Measurements from ENCODE around the gene HSPB1.

HSPB1 gene

DNA sequence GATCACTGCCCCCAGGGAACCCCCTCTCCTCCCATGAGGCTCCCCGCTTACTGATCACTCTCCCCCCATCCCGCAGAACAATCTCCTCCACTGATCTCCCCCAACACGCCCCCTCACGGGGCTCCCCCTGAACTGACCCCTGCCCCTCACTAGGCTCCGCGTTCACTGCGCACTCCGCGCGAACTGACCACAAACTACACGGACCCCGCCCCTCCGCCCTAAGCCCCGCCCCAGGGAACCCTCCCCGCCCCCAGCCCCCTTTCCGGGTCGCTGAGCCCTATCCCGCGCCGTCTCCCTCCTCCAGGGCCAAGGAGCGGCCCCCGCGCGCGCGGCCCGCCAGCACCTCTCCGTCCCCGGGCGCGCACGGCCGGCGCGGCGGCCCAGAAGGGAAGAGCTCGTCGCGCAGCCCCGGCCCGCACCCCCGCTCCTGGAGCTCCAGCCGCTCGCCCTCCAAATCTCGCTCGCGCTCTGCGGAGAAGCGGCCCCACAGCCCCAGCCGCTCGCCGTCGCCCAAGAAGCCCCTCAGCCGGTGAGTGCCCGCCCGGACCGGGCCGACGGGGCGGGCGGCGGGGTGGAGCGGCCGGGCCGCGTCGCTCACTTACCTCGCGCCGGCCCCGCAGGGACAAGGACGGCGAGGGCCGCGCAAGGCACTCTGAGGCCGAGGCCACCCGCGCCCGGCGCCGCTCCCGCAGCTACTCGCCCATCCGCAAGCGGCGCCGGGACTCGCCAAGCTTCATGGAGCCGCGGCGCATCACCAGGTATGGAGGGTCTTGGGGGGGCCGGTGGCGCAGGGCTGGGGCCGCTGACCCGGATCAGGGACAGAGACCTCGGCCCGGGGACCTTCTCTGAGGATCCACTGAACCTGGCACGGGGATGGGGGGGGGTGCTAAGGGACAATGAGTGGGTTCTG is 19.9 kb upstream of the HSPB1 start:
- H3K9me3 ChIP-seq (ENCODE audit: control insufficient read depth, insufficient read depth, low read depth, low read length) = no peaks in the 10 kb centered on the region
- TF ChIP-seq KLF8 (tag by site-specific recombination; IDR thresholded peaks at IDR 0.05) = peak; percentile 56; the same call in 1 of the 2 replicates
- TF ChIP-seq SP3 (tag by site-specific recombination; IDR thresholded peaks at IDR 0.05) = no peak
- H3K36me3 ChIP-seq (ENCODE audit: control insufficient read depth in 2 of 2, insufficient read depth in 1 of 2, low read length in 2 of 2) = no peaks in the 10 kb centered on the region
- no peak overlapping the region for H3K27ac ChIP-seq (ENCODE audit: extremely low read depth, low read depth, low read length)
- POLR2A ChIA-PET = interaction anchor here (0.6 to 1.9 kb wide), 5 partner anchors 9 to 149 kb away, joined by 3 to 7 read pairs (median 4); no protein-coding TSS in a partner anchor
- CTCF ChIA-PET = interaction anchor here (1.8 to 2.3 kb wide), 2 partner anchors 8 to 31 kb away, joined by 7 to 15 read pairs; no protein-coding TSS in a partner anchor
- H3K4me3 ChIP-seq (ENCODE audit: low read depth, low read length) = no peak overlapping the region; the same call in 1 of the 2 replicates
- no peaks in the 10 kb centered on the region for H3K4me1 ChIP-seq (ENCODE audit: control insufficient read depth, insufficient read depth, low read length)

DNA sequence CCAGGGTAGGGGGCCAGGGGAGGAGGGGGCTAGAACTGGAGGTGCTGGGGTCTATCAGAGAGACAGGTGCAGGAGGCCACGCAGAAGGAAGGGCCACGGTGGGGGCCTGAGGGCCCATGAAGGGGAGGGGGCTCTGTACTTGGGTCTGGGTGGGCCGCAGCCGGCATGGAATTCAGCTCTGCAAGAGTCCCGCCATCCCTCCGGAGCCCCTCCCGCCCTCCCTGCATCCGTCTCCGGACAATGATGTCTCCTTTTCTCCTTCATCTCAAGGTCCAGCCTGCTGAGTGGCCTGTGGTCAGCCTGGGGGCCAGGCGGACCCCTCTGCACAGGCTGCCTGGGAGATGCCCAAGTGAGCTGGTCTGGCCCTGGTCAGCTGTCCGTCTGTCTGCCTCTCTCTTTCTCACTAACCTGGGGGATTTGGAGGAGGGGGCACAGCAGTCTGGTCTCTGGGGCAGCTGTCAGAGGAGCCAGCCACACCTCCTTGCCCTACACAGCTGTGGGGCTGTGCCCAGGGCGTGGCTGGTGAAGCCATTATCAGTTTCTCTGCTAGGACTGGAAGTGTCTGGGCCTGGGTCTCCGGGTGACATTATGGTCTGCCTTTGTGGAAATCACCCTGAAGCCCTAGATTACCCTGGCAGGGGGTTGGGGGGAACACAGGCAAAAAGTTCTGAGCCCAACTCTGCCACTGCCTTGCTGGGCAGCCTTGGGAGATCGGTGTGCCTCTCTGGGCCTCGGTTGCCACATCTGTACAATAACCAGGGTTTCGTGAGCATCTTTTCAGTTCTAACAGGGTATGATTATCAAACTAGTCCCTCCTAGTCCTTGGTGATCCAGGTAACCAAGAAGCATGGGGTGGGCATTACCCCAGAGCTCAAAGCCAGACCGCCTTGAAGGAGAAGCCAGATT is 19.0 kb upstream of the HSPB1 start:
- Histone ChIP-seq H3K36me3 (ENCODE audit: control insufficient read depth in 2 of 2, insufficient read depth in 1 of 2, low read length in 2 of 2) (no peaks in the 10 kb centered on the region), H3K27ac (ENCODE audit: extremely low read depth, low read depth, low read length) (no peak overlapping the region), H3K4me3 (ENCODE audit: low read depth, low read length) (no peak overlapping the region), H3K9me3 (ENCODE audit: control insufficient read depth, insufficient read depth, low read depth, low read length) (no peaks in the 10 kb centered on the region), H3K4me1 (ENCODE audit: control insufficient read depth, insufficient read depth, low read length) (no peaks in the 10 kb centered on the region)
- ChIA-PET CTCF (interaction anchor here (0.6 to 2.3 kb wide), 3 partner anchors 7 to 101 kb away, joined by 4 to 15 read pairs (median 7); no protein-coding TSS in a partner anchor), POLR2A (no interaction called here)
- TF ChIP-seq GLI4 (tag by site-specific recombination; IDR thresholded peaks at IDR 0.05) (no peak), ZNF423 (tag by site-specific recombination; IDR thresholded peaks at IDR 0.05) (no peak), GLI2 (tag by site-specific recombination; IDR thresholded peaks at IDR 0.05; ENCODE audit: borderline replicate concordance, low read depth) (no peak), FEZF1 (tag by site-specific recombination; IDR thresholded peaks at IDR 0.05) (no peak), ZFP69B (tag by site-specific recombination; IDR thresholded peaks at IDR 0.05) (no peak), ZNF571 (tag by site-specific recombination; IDR thresholded peaks at IDR 0.05) (no peak), RBAK (tag by site-specific recombination; IDR thresholded peaks at IDR 0.05) (no peak), ZNF658 (tag by site-specific recombination; IDR thresholded peaks at IDR 0.05) (no peak), TCF7L2 (IDR thresholded peaks at IDR 0.05; ENCODE audit: borderline replicate concordance, low read depth, low read length) (no peak), ZNF785 (tag by site-specific recombination; IDR thresholded peaks at IDR 0.05) (no peak), ZNF670 (tag by site-specific recombination; IDR thresholded peaks at IDR 0.05; ENCODE audit: low read depth) (no peak), GFI1B (tag by site-specific recombination; IDR thresholded peaks at IDR 0.05) (no peak), ZNF514 (tag by site-specific recombination; IDR thresholded peaks at IDR 0.05) (no peak)
- TF ChIP-seq, protein P1, sequence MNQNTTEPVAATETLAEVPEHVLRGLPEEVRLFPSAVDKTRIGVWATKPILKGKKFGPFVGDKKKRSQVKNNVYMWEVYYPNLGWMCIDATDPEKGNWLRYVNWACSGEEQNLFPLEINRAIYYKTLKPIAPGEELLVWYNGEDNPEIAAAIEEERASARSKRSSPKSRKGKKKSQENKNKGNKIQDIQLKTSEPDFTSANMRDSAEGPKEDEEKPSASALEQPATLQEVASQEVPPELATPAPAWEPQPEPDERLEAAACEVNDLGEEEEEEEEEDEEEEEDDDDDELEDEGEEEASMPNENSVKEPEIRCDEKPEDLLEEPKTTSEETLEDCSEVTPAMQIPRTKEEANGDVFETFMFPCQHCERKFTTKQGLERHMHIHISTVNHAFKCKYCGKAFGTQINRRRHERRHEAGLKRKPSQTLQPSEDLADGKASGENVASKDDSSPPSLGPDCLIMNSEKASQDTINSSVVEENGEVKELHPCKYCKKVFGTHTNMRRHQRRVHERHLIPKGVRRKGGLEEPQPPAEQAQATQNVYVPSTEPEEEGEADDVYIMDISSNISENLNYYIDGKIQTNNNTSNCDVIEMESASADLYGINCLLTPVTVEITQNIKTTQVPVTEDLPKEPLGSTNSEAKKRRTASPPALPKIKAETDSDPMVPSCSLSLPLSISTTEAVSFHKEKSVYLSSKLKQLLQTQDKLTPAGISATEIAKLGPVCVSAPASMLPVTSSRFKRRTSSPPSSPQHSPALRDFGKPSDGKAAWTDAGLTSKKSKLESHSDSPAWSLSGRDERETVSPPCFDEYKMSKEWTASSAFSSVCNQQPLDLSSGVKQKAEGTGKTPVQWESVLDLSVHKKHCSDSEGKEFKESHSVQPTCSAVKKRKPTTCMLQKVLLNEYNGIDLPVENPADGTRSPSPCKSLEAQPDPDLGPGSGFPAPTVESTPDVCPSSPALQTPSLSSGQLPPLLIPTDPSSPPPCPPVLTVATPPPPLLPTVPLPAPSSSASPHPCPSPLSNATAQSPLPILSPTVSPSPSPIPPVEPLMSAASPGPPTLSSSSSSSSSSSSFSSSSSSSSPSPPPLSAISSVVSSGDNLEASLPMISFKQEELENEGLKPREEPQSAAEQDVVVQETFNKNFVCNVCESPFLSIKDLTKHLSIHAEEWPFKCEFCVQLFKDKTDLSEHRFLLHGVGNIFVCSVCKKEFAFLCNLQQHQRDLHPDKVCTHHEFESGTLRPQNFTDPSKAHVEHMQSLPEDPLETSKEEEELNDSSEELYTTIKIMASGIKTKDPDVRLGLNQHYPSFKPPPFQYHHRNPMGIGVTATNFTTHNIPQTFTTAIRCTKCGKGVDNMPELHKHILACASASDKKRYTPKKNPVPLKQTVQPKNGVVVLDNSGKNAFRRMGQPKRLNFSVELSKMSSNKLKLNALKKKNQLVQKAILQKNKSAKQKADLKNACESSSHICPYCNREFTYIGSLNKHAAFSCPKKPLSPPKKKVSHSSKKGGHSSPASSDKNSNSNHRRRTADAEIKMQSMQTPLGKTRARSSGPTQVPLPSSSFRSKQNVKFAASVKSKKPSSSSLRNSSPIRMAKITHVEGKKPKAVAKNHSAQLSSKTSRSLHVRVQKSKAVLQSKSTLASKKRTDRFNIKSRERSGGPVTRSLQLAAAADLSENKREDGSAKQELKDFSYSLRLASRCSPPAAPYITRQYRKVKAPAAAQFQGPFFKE (tag by site-specific recombination; IDR thresholded peaks at IDR 0.05; ENCODE audit: borderline replicate concordance) = no peak
- TF ChIP-seq, protein P2, sequence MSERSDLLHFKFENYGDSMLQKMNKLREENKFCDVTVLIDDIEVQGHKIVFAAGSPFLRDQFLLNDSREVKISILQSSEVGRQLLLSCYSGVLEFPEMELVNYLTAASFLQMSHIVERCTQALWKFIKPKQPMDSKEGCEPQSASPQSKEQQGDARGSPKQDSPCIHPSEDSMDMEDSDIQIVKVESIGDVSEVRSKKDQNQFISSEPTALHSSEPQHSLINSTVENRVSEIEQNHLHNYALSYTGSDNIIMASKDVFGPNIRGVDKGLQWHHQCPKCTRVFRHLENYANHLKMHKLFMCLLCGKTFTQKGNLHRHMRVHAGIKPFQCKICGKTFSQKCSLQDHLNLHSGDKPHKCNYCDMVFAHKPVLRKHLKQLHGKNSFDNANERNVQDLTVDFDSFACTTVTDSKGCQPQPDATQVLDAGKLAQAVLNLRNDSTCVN (tag by site-specific recombination; optimal IDR thresholded peaks at IDR 0.05) = no peak
